ENCODE data around the gene TPM3.
"Not testable (repeated sequence)": the region's sequence is repeated elsewhere in the genome, so short reads cannot be mapped to it uniquely, and the experiment has no call there.

Gene TPM3

GRCh38 chr1:154159554-154159953 is 32.3 kb downstream of the TPM3 start:
- no peak for DNase-seq

DNA sequence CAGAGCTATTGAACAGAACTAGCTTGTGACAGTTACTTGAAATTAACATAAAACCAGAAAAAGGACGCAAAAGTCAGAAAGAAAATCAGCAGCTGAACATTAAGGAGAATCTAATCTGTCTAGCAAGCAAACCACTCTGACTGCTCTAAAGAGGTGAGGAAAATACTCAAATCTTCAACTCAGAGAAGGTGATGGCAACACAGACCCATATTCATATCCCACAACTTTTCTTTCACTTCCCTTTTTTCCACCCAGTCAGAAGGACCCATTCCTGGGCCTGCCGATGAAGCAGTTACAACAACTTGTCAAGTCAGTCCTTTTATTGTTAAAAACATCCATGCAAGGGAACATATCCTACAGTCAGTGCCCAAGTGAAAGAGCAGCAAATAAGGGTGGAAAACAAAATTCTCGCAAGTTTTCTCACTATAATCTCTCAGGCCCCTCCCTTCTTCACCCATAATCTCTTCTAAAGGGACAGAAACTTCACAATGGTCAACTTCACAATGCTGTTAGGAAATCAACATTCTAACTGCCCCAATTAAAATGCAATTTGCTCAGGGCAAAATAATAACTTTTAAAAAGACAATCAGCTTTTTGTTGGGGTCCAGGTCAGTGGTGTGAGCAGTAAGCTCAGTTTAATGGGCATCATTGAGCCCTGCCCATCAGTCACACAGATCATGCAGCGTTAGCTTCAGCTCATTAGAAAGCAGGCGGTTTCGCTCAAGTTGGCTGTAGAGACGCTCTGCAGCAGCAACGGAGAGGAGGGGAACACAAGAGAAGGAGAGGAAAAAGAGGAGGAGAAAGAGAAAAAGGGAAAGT is 33.4 kb downstream of the TPM3 start:
- DNase-seq = no peak

DNA sequence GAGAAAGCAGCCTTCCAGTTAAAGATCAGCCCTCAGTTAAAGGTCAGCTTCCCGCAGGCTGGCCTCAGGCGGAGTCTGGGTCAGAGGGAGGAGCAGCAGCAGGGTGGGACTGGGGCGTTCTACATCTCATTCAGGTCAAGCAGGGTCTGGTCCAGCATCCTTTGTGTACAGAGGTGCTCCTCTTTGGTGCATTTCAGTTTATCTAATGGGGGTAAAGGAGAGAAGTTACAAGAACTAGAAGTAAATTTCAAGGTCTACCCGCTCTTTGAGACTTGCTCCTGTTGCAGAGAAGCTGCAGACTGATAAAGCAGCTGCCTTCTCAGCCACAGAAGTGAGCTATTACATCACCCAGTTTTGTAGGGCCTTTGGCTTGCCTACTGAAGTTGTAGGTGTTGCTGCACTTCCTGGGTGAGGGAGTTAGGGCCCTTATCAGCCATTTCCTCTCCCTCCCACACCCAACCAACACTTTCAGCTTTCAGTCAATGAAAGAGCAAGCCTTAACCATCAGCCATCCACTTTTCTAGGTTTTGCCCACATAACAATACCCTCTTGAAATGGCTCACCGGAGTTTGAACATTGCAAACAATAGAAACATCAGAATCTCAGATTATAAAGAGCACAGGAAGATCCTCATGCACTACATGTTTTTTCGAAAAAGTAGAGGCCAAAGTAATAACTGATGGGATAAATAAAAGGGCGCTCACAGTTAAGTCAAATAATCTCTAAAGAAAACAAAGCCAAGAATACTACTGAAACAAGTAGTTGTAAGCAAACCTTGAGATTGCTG is 34.2 kb downstream of the TPM3 start:
- peak; percentile 73 for DNase-seq

DNA sequence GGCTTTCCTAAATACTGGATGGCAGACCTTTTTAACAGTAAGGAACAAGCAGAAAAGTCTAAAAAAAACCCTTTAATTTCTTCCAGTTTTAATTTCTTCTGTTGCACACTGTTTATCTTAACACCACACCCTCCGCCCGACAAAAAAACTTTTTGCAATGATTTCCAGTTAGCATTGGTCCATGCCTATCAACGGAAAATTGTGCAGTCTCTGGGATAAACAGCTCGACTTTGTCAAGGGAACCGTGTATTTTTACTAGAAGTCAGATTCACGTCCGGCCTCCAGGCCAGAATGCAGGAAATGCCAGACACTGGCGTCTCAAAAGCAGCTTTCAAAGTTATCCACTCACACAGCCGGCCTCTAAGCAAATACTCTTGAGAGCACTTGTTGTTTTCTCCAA is 36.6 kb downstream of the TPM3 start:
- no peak for DNase-seq

- no peak for DNase-seq
These were observed 37.2 kb downstream of the TPM3 start, which contains the start of gene NUP210L for GRCh38 chr1:154154534-154155191. NUP210L (minus strand) TSS chr1:154155073.

GRCh38 chr1:154154053-154154452 is 37.8 kb downstream of the TPM3 start:
- DNase-seq = no peak

DNA sequence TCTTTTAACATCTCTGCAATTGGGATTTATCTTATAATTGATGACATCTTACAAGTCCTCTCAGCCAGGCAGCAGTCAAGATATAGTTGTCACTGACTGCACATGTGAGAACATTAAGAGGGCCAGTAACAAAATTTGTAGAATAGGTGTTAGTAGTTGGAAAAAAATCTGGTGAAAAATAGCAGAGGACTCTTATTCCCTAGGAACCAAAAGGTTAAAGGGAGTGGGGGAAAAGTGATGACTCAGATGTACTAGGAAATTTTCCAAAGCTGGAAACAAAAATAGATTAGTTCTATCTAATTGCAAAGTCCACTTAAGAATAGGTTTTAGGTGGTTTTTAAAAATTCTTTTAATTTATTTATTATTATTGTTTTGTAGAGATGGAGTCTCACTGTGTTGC is 40.6 kb downstream of the TPM3 start:
- DNase-seq = no peak

- DNase-seq = no peak
These were observed 43.1 kb downstream of the TPM3 start for GRCh38 chr1:154148807-154149206.

DNA sequence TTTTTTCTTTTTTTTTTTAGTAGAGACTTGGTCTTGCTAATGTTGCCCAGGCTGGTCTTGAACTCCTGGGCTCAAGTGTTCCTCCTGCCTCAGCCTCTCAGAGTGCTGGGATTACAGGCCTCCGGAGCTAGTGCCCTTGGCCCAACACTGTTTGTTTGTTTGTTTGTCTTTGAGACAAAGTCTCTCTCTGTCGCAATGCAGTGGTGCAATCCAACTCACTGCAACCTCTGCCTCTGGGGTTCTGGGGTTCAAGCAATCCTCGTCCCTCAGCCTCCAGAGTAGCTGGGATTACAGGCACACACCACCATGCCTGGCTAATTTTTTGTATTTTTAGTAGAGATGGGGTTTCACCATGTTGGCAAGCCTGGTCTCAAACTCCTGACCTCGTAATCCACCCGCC is 44.4 kb downstream of the TPM3 start:
- DNase-seq = not testable (repeated sequence)

- DNase-seq = no peak
These were observed 45.9 kb downstream of the TPM3 start for GRCh38 chr1:154145986-154146385.

DNA sequence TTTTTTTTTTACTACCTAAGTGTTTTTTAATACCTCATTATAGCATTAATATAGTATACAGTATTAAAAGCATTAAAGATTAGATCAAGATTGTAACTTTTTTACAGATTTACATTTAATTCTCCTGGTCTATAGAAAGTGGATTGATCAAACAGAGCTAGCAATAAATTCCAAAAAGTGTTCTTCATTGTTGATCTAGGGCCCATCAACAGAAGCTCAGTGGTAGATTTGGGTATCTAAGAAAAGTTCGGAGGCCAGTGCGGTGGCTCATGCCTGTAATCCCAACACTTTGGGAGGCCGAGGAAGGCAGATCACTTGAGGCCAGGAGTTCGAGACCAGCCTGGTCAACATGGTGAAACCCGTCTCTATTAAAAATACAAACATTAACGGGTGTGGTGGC is 49.5 kb downstream of the TPM3 start:
- no peak for DNase-seq

GRCh38 chr1:154141240-154141639 is 50.7 kb downstream of the TPM3 start:
- no peak for DNase-seq

DNA sequence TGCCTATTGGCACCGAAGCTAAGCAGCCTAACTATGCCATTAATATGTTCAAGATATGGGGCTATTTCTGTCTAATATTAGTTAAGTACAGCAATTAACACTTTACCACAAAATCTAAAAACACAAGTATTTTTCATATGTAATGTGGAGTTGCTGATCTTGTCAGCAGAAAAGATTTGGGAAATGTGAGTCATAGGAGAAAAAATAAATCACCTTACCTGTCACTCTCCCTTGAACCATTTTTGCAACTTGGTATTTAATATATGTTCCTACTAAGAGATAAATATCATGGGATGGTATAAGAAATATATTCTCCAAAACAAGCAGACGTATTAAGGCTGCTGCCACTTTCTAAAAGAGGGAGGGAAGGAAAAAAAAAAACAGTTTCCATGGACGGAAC is 54.0 kb downstream of the TPM3 start:
- DNase-seq = no peak

DNA sequence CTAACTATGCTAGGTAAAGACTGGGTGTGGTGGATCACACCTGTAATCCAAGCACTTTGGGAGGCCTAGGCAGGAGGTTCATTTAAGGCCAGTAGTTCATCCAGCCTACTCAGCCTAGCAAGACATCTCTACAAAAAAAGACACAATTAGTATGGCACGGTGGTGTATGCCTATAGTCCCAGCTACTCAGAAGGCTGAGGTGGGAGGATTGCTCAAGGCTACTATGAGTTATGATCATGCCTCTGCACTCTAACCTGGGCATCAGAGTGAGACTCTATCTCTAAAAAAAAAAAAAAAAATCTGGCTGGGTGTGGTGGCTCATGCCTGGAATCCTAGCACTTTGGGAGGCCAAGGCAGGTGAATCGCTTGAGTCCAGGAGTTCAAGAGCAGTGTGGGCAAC is 58.6 kb downstream of the TPM3 start:
- DNase-seq = no peak

GRCh38 chr1:154129391-154129970 is 62.4 kb downstream of the TPM3 start:
- no peak for DNase-seq

DNA sequence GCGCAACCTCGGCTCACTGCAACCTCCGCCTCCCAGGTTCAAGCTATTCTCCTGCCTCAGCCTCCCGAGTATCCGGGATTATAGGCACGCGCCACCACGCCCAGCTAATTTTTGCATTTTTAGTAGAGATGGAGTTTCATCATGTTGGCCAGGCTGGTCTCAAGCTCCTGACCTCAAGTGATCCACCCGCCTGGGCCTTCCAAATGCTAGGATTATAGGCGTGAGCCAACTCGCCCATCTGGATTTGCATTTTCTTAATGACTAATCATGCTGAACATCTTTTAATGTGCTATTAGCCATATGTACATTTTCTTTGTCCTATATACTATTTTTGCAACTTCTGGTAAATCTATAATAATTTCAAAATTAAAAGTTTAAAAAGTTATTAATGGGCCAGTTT is 68.7 kb downstream of the TPM3 start:
- not testable (repeated sequence) for DNase-seq

- no peak for DNase-seq
These were observed 74.3 kb downstream of the TPM3 start for GRCh38 chr1:154117642-154118041.

DNA sequence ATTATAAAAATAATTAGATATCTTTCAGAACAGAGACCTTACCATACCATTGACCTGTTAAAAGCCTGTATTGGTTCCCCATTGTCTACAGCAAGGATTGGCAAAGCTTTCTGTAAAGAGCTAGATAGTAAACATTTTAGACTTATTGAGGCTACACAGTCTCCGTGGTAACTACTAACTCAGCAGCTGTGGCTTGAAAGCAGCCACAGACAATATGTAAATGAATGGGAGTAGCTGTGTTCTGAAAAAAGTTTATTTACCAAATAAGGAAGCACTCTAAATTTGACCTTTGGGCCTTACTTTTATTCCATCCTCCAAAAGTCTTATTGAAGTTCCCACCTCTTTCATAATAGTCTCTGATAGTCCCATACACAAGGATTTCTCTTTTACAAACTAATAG is 76.7 kb downstream of the TPM3 start:
- DNase-seq = no peak
